Measurements from ENCODE around the gene UBE2Z.
A peak's percentile ranks its signal among the peaks of the same experiment; 100 is the strongest.

UBE2Z gene

DNA sequence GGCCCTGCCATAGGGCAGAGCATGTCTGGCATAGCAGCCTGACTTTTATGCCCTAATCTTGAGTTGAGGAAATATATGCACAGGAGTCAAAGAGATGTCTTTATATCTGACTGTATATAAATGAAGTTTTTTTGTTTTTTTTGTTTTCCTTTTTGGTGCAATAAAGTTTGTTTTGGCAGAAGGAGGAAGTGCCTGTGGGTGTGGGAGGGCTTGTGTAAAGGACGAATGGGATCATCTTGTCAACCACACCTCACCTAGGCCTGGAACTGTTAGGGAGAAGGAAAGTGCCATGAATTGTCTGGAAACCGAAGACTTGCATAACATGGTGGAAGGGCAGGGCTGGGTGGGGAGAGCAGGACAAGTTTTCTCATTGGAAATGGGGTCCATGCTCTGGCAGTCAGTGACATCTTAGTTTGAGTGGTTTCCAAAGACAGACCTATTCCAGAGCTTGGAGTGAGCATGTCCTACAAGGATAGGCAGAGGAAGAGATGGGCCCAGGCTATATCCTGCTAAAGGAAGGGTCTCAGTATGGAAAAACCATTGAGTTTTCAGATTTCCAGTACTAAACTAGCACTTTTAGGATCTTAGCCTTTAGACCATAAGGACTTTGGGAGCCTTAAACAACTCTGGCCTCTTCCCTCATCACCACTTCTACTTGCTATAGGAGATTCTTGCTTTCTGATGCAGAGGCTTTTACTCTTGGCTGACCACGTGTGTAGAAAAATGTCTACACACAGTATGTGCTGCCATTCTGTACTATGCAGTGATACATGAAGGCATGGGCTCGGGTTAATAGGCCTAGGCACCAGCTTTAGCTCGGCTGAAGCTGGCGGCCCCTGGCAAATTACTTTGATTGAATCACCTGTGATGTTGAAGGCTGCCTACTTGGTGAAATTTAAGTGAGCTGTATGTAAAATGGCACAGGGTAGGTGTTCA, 20.9 kb downstream of the UBE2Z start:
- TF ChIP-seq POLR2AphosphoS5 (IDR thresholded peaks at IDR 0.05; ENCODE audit: low read depth) (peak; percentile 35; the same call in 1 of the 2 replicates), SPI1 (IDR thresholded peaks at IDR 0.05; ENCODE audit: borderline replicate concordance, low read depth) (peak; percentile 77), REST (IDR thresholded peaks at IDR 0.05; ENCODE audit: insufficient replicate concordance, low read depth) (no peak), GABPA (IDR thresholded peaks at IDR 0.05; ENCODE audit: low read depth) (no peak)
- TF ChIP-seq, protein P1, sequence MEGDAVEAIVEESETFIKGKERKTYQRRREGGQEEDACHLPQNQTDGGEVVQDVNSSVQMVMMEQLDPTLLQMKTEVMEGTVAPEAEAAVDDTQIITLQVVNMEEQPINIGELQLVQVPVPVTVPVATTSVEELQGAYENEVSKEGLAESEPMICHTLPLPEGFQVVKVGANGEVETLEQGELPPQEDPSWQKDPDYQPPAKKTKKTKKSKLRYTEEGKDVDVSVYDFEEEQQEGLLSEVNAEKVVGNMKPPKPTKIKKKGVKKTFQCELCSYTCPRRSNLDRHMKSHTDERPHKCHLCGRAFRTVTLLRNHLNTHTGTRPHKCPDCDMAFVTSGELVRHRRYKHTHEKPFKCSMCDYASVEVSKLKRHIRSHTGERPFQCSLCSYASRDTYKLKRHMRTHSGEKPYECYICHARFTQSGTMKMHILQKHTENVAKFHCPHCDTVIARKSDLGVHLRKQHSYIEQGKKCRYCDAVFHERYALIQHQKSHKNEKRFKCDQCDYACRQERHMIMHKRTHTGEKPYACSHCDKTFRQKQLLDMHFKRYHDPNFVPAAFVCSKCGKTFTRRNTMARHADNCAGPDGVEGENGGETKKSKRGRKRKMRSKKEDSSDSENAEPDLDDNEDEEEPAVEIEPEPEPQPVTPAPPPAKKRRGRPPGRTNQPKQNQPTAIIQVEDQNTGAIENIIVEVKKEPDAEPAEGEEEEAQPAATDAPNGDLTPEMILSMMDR (IDR thresholded peaks at IDR 0.05; ENCODE audit: insufficient read depth, low read length), result no peak
- H3K27ac ChIP-seq (replicated peaks), result no peak overlapping the region
- H3K27me3 ChIP-seq (ENCODE audit: insufficient read depth, poor library complexity, severe bottlenecking), result no peaks in the 10 kb centered on the region
- no peak overlapping the region for H3K4me3 ChIP-seq (replicated peaks; ENCODE audit: insufficient read depth, low read length)
- no peak for DNase-seq (ENCODE audit: low read depth in 1 of 2, low spot score in 1 of 2)

- H3K4me3 ChIP-seq (replicated peaks; ENCODE audit: insufficient read depth, low read length), result no peak overlapping the region
- TF ChIP-seq SPI1 (IDR thresholded peaks at IDR 0.05; ENCODE audit: borderline replicate concordance, low read depth), result no peak
- TF ChIP-seq POLR2AphosphoS5 (IDR thresholded peaks at IDR 0.05; ENCODE audit: low read depth), result no peak
- TF ChIP-seq GABPA (IDR thresholded peaks at IDR 0.05; ENCODE audit: low read depth), result no peak
- no peak for TF ChIP-seq REST (IDR thresholded peaks at IDR 0.05; ENCODE audit: insufficient replicate concordance, low read depth)
- TF ChIP-seq, protein P1 (IDR thresholded peaks at IDR 0.05; ENCODE audit: insufficient read depth, low read length), result no peak
- DNase-seq (ENCODE audit: low read depth in 1 of 2, low spot score in 1 of 2), result no peak
- no peaks in the 10 kb centered on the region for H3K27me3 ChIP-seq (ENCODE audit: insufficient read depth, poor library complexity, severe bottlenecking)
- no peak overlapping the region for H3K27ac ChIP-seq (replicated peaks)
Observed at GRCh38 chr17:48929812-48930165, 21.6 kb downstream of the UBE2Z start.

DNA sequence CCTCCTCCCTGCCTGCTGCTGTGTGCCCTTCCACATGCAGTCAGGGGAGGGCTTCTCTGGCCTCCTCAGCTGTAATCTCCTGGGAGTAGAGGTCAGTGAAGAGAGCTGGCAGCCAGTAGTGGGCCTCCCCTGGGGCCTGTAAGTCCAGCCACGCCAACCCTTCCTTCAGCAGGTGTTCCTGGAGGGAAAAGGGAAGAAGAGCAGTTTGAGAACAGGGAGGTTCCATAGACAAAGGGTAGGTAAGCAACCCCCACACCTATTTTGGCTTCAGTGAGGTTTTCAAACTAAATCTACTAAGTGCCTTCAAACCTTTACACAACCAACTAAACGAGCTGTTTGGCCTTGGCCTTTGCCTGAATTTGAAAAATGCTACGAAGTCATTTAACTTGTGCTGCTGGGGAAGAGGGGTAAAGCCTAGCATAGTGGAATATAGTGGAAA, 22.2 kb downstream of the UBE2Z start:
- Histone ChIP-seq H3K4me3 (replicated peaks; ENCODE audit: insufficient read depth, low read length) (no peak overlapping the region), H3K27me3 (ENCODE audit: insufficient read depth, poor library complexity, severe bottlenecking) (no peaks in the 10 kb centered on the region), H3K27ac (replicated peaks) (no peak overlapping the region)
- no peak for DNase-seq (ENCODE audit: low read depth in 1 of 2, low spot score in 1 of 2)
- no peak for TF ChIP-seq POLR2AphosphoS5 (IDR thresholded peaks at IDR 0.05; ENCODE audit: low read depth)
- TF ChIP-seq REST (IDR thresholded peaks at IDR 0.05; ENCODE audit: insufficient replicate concordance, low read depth), result no peak
- no peak for TF ChIP-seq SPI1 (IDR thresholded peaks at IDR 0.05; ENCODE audit: borderline replicate concordance, low read depth)
- TF ChIP-seq GABPA (IDR thresholded peaks at IDR 0.05; ENCODE audit: low read depth), result no peak
- TF ChIP-seq, protein P1 (IDR thresholded peaks at IDR 0.05; ENCODE audit: insufficient read depth, low read length), result no peak
